ENCODE data around the gene SORCS2. TPM values are rescaled to one million over a fixed set of nuclear protein-coding genes. Genes with fewer than 3 reads are reported as not detected.

Gene SORCS2
- total RNA-seq, 1 experiment from 2014 or later = 0.91 TPM

DNA sequence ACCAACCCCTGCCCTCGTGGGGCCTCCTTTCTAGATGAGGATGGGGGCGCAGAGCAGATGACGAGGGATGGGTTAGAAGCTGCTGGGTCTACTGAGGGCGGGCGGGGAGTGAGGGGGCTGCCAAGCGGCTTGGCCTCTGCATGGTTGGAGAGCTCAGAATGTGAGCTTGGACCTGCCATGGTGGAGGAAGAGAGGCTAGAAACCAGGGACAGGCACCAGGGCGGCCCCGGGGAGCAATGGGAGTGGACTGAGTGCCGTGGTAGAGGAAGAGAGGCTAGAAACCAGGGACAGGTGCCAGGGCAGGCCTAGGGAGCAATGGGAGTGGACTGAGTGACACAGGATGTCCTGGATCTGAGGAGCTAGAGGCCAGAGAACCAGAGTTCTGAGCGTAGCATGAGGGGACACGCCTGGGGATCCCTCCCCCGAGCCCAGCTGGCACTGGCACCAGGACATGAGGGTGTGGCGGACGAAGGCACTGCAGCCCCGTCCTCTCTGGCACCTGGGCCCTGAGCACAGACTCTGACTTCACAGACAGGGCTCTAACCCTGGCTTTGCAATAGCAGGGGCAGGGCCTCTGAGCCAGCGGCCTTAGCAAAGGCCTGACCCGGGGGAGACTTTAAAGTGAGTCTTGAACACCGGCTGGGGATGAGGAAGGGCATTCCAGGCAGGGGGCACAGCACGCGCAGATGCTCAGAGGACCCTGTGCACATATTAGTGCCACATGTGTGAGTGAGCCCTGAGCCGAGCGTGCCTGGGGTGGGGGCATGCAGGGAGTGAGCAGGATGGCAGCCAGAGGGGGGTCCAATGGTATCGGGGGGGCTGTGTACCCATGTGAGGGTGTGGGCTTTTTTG, 456.4 kb downstream of the SORCS2 start:
- DNase-seq (ENCODE audit: low read depth) = no peak

DNA sequence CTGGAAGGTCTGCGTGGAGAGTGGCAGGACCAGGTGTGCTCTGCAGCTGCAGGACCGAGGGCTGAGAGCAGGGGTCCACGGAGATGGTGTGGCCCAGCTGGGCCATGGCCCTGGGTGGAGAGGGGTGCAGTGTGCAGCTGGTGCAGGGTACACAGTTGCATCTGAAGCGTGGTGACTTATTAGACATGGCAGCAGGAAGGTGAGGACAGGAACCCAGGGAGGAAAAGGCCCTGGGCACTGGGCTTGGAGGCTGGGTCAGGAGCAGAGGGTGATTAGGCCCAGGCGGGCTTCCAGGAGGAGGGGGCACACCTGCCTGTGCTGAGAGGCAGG, 457.0 kb downstream of the SORCS2 start:
- no peak for DNase-seq (ENCODE audit: low read depth)

DNA sequence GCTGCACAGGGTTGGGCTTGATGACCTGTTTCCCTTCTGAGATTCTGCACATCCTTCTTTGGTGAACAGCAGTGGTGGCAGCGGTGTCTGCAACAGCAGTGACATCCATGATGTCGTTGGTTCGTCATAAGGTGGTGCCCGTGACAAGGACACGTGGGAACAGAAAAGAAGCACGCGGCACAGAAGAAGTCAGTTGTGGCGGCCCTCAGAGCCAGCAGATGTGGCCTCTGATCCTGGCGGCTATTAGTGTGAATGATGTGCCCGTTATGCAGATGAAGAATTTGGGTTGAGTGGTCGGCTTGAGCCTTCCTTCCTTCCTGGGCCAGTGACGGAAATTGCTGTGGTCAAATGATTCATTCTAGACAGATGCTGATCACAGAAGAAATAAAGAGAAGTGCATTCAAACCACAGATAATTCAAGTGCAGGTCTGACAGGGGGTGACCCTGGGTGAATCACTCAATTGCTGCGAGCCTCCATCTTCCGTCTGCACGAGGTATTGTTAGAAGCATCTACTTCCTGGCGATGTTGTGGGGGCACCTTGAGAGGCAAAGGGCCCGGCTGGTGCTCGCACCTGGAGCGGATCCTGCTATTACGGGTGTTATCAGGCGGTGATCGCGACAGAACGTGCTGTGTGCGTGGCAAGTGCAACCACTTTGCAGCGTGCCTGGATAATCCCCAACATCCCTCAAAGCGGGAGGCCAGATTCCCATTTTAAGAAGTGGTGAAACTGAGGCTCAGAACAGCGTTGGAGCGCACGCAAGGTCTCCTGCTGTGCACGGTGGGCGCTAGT, 457.6 kb downstream of the SORCS2 start:
- peak; percentile 92 for DNase-seq (ENCODE audit: low read depth)

DNA sequence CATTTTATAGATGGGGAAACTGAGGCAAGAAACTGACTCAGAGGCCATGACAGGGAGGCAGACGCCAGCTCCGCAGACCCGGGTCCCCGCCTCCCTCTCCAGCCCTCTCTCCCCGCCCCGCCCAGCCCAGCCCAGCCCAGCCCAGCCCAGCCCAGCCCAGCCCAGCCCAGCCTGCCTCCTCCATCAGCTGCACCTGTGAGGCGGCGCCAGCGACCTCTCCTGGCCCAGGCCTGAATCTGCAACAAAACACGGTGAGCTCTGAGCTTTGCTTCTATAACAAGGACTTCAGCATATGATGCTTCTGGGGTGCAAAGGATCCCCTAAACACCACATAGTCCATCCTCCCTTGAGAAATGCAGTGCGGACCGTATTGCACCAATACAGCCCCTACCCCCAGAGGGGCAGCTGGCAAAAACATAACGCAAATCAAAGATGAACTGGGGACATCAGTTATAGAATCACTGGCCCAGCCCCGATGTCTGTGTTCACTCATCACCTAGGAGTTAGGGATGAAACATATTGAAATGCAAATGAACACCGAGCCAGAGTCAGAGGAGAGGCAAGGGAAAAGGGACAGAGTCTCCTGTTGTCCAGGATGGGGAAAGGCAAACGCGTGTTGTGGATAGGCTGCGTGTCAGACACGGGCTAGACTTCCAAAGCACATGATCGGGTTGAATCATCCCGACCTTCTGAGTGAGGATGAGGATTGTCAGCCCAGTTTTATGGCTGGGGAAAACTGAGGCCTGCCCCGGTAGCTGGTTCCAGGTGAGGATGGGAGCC, 458.5 kb downstream of the SORCS2 start:
- peak; percentile 84 for DNase-seq (ENCODE audit: low read depth)

GRCh38 chr4:7651461-7651921, 459.2 kb downstream of the SORCS2 start:
- peak; percentile 38 for DNase-seq (ENCODE audit: low read depth)

GRCh38 chr4:7652006-7652405, 459.7 kb downstream of the SORCS2 start:
- no peak for DNase-seq (ENCODE audit: low read depth)

DNA sequence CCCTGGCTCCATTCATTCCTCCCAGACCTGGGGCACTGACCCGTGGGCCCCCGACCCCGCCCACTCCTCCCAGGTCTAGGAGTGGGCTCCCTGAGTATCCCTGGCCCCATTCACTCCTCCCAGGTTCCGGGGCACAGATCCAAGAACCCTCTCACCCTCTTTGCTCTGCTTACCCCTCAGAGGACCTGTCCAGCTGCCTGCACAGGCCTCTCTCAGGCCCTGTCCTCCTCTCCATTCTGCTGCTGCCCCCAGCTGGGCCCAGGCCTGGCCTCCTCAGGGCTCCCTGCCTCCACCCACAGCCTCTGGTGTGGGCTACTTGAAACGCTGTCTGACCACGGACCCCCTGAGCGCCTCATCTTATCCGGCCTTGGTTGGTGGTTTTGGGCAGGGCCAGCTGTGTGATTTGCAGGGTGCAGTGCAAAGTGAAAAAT, 460.1 kb downstream of the SORCS2 start:
- DNase-seq (ENCODE audit: low read depth) = peak; percentile 60

DNA sequence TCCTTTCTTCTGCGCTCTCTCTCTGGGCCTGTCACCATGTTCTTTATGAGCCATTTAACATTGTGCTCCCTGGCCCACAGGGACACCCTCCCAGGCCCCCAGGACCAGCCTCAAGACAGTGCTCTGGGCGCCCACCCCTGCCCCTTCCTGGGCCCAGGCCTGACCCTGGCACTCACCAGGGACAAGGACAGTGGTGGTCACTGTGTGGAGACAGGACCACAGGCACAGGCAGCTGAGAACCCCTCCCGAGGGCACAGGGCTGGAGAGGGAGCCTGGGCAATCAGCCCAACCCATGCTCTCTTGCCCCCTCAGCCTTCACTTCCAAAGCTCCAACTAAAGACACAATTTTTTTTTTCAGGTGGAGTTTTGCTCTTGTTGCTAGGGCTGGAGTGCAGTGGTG, 460.6 kb downstream of the SORCS2 start:
- no peak for DNase-seq (ENCODE audit: low read depth)

GRCh38 chr4:7653510-7654369, 461.4 kb downstream of the SORCS2 start:
- no peak for DNase-seq (ENCODE audit: low read depth)

DNA sequence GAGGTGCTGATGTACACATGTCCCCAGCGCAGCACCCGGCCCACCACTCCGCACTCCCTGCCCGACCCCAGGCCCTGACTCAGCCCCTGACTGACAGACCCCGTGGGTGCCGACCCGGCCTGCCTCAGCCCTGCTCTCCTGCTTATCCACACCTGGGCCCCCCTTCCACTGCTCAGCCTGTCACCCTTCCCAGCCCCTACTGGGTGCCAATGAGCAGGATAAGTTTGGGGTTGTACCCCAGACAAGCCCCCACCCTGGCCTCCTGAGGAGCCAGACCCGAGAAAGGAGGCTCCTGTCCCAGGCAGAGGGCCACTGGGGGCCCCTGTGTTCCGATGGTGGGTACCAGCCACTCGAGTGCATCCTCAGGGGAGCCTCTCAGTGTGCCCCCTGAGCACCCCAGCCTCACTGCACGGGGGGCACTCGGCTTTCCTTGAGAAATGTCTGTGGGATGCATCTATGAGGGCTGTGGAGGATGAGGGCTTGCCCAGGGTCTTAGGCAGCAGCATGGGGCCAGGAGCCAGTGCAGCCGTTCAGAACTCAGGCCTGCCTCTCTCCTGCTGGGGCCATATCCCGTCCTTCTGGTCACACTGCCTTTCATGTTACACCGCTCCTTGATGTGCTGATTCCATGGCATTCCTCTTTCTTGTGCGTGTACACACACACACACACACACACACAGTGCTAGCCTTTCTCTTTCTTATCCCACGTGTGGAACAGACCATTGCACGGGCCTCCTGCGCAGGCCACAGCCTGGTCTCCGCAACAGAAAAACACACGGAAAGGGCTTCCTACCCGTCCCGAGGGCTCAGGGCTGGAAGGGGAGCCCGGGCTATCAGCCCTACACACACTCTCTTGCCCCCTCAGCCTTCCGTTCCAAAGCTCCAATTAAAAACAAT, 462.5 kb downstream of the SORCS2 start:
- no peak for DNase-seq (ENCODE audit: low read depth)

DNA sequence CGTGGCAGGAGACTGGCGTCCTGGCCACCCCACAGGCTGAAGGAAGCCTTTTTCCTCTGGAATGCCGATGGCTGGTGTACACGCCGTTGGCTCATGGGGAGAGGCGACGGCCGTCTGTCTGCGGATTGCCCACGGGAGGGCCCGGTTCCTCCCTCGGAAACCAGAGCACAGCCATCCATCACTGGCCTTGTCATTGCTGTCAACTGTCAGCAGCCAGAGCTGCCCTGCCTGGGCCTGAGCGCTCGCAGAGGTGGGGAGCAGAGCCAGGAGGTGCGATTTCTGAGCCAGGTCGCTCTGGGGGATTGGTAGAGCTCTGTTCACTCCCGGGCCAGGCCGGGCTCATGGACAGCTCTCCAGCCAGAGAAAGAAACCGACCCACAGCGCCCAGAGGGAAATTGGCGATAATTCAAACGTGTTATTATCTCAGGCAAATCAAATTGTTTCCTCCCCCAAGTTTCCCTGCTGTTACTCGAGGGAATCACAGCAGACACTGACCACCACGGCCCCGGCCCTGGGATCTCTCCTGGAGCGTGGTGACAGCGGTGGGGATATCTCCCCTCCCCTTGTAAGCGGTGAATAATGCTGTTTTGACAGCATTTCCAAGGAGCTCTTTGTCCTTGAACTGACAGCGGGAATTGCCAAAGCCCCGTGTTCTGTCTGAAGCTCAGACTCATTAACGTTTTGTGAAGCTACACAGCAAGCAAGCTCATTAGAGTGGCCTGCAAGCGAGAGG, 463.3 kb downstream of the SORCS2 start:
- DNase-seq (ENCODE audit: low read depth) = no peak

DNA sequence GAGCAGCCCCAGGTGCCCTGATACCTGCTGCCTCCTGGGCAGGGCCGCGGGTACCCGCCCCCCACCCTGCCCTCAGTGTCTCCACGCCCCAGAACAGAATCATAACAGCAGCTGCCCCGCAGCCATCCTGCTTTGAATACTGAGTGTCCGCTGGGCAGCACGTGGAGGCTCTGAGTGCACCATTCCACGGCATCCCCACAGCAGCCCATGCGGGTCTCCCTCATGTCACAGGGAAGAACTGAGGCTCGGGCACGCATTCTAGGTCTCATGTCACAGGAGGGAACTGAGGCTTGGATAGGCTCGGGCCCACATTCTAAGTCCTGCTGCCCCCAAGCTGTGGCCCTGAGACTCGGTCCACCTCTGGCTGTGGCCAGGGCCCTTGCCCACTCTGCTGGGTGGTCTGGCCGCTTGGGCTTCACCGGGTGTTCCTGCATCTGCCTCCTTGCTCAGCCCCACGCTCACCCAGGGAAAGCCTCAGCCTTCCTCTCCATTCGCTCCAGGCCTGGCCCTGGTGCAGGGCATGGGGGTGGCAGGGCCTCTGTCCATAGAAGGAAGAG, 464.0 kb downstream of the SORCS2 start:
- DNase-seq (ENCODE audit: low read depth) = no peak

GRCh38 chr4:7657545-7658297, 465.4 kb downstream of the SORCS2 start:
- DNase-seq (ENCODE audit: low read depth) = no peak

DNA sequence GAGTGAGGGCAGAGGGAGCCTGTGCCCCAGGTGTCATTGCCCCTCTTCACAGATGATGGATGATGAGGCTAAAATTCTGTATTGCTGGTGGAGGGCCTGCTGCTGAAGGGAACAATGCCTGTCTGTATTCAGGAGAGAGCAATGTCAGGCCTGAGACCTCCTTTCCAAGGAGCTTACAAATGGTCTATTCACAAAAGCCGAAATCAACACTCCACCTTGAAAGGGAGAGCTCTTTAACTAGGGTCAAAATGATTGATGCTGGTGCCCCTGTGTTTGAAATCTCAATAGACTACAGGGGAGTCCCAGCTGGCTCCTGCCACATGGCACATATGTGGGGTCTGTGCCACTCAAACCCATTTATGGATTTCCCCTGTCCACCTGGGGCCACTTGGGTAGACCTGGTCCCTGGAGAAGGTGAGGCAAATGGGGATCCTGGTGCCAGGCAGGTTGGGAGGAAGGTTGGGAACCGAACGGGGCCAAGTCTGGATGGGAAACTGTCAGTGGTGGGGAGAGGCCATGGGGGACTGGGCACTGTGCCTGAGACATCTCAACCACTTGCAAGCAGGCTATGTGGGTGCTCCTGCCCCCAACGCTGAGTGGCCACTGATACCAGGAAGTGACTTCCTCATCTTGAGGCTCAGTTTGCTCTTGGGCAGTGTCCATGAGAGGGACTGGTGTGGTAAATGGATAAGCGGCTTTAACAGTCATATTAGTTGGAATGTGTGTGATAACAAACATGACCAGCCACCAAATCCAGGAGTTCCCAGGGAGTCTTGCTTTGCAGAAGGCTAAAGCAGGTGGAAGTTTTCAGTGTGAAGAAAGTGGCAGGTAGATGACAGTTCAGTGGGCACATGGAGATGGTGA, 466.2 kb downstream of the SORCS2 start:
- DNase-seq (ENCODE audit: low read depth) = peak; percentile 71

- no peak for DNase-seq (ENCODE audit: low read depth)
These were observed 467.3 kb downstream of the SORCS2 start for GRCh38 chr4:7659429-7660175.

DNA sequence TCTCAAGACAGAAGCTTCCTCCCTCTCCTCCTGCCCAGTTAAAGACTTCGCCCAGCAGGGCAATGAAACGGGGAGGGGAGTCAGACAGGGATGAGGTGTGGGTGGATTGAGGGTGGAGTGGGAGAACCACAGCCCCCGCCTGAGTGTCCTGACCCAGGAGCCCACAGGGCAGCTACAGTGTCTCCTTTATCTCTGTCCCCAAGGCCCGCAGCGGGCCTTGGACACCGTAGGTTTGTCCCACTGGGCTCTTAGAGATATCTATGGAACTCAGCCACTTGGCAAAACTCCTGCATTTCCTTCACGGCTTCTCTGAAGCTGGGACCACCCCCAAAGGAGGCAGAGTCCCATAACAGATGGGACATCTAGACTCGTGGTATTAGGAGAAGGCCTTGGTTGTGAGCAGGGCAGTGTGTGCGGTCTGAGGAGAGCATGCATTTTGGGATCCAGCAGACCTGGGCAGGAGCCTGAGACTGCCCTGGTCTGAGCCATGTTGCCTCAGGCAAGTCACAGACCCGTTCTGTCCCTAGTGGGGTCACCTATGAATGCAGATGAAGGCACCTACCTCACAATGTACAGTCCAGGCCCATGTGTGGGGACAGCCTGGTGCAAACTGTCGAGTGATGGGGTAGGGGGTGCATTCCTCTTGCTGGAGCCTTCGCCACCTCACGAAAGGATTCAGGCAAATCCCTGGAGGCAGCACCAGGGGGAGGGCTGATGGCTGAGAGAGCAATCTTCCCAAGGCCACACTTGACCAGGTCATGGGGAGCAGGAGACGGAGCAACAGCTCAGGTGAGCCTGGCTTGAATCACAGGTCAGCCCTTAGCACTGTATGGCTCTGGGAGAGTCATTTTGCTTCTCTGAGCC, 468.1 kb downstream of the SORCS2 start:
- no peak for DNase-seq (ENCODE audit: low read depth)
